Measurements from ENCODE around the gene RBMS3. TPM values are rescaled to one million over a fixed set of nuclear protein-coding genes. Genes with fewer than 3 reads are reported as not detected.

Gene RBMS3
- total RNA-seq, 4 donors from 2014 or later, result 3.8 to 18.7 (median 14.6) TPM

DNA sequence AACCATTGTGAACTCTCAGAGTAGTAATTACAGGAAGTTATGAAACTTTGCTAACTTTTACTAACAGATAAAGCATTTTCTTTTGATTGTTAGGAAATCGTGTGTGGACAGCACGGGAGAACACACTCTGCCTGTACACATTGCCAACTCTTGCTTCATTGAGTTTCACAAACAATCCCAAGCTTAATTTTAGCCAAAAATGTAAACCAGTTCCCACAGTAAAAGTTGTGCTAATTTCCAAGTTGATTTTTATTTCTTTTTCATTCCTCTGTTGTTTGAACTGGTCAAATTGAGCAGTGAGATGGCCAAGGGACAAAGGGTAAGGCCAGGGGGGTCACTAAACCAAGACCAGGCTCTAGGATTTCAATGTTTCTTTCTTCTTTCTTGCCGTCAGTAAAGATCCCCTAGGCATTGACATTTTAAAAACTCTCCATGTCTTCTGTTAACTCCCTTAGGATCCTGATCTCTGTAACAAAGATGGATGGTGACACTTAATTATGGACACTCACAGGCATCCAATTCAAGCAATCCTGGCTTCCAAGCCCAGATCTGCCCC, 414.9 kb downstream of the RBMS3 start:
- Histone ChIP-seq H3K36me3 (no peaks in the 10 kb centered on the region), H3K27me3 (no peaks in the 10 kb centered on the region), H3K27ac (peak overlapping the region; percentile 69 to 81 (median 75)), H3K9me3 (no peaks in the 10 kb centered on the region), H3K4me1 (peaks cover 0 to 24% (median 6%) of the 10 kb centered on the region in 4 donors), H3K4me3 (no peak overlapping the region)
- intact Hi-C loops (cut with DNase I; ENCODE audit: low total_unique reads), result no loop called here
- in situ Hi-C loops (cut with MboI; ENCODE audit: low pct_ligation_motif_present in 1 of 4, low pct_unique_long_range_greater_than_20kb in 1 of 4, low sequenced_read_pairs in 3 of 4), result no loop called here
- TF ChIP-seq POLR2A (IDR thresholded peaks at IDR 0.05) (no peak), POLR2AphosphoS5 (IDR thresholded peaks at IDR 0.05) (peak; percentile 19 to 74 (median 28))
- 45 to 61% methylated on average over 3 of the region's 3 CpGs for WGBS, 2 donors (ENCODE audit: low coverage in 1 of 2)
- DNase-seq, result no peak

- H3K4me1 ChIP-seq, result peaks cover 0 to 24% (median 6%) of the 10 kb centered on the region in 4 donors
- in situ Hi-C loops (cut with MboI; ENCODE audit: low pct_ligation_motif_present in 1 of 4, low pct_unique_long_range_greater_than_20kb in 1 of 4, low sequenced_read_pairs in 3 of 4), result no loop called here
- intact Hi-C loops (cut with DNase I; ENCODE audit: low total_unique reads), result no loop called here
- TF ChIP-seq EP300 (IDR thresholded peaks at IDR 0.05; ENCODE audit: low read depth) (no peak), POLR2A (IDR thresholded peaks at IDR 0.05) (no peak), POLR2AphosphoS5 (IDR thresholded peaks at IDR 0.05) (no peak)
- TF ChIP-seq, protein P1, sequence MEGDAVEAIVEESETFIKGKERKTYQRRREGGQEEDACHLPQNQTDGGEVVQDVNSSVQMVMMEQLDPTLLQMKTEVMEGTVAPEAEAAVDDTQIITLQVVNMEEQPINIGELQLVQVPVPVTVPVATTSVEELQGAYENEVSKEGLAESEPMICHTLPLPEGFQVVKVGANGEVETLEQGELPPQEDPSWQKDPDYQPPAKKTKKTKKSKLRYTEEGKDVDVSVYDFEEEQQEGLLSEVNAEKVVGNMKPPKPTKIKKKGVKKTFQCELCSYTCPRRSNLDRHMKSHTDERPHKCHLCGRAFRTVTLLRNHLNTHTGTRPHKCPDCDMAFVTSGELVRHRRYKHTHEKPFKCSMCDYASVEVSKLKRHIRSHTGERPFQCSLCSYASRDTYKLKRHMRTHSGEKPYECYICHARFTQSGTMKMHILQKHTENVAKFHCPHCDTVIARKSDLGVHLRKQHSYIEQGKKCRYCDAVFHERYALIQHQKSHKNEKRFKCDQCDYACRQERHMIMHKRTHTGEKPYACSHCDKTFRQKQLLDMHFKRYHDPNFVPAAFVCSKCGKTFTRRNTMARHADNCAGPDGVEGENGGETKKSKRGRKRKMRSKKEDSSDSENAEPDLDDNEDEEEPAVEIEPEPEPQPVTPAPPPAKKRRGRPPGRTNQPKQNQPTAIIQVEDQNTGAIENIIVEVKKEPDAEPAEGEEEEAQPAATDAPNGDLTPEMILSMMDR (IDR thresholded peaks at IDR 0.05), result no peak
- no peak for DNase-seq
- H3K27ac ChIP-seq, result peak overlapping the region; percentile 69 to 81 (median 75)
- no peaks in the 10 kb centered on the region for H3K9me3 ChIP-seq
- no peaks in the 10 kb centered on the region for H3K36me3 ChIP-seq
- no peaks in the 10 kb centered on the region for H3K27me3 ChIP-seq
- WGBS, 2 donors (ENCODE audit: low coverage in 1 of 2), result 58 to 72% methylated on average over 2 of the region's 2 CpGs
- H3K4me3 ChIP-seq, result no peak overlapping the region
Observed at GRCh38 chr3:29696311-29696710, 415.4 kb downstream of the RBMS3 start.

GRCh38 chr3:29697989-29698388, 417.1 kb downstream of the RBMS3 start:
- Histone ChIP-seq H3K27ac (no peak overlapping the region), H3K4me1 (peaks cover 0 to 24% (median 6%) of the 10 kb centered on the region in 4 donors), H3K9me3 (no peaks in the 10 kb centered on the region), H3K27me3 (no peaks in the 10 kb centered on the region), H3K36me3 (no peaks in the 10 kb centered on the region), H3K4me3 (no peak overlapping the region)
- WGBS, 2 donors (ENCODE audit: low coverage in 1 of 2), result 31 to 40% methylated on average over 2 of the region's 2 CpGs
- DNase-seq, result no peak
- TF ChIP-seq, protein P1 (IDR thresholded peaks at IDR 0.05), result no peak
- TF ChIP-seq POLR2A (IDR thresholded peaks at IDR 0.05) (no peak), POLR2AphosphoS5 (IDR thresholded peaks at IDR 0.05) (no peak), EP300 (IDR thresholded peaks at IDR 0.05; ENCODE audit: low read depth) (no peak)
- in situ Hi-C loops (cut with MboI; ENCODE audit: low pct_ligation_motif_present in 1 of 4, low pct_unique_long_range_greater_than_20kb in 1 of 4, low sequenced_read_pairs in 3 of 4) (no loop called here), intact Hi-C loops (cut with DNase I; ENCODE audit: low total_unique reads) (no loop called here)

GRCh38 chr3:29700256-29700655, 419.4 kb downstream of the RBMS3 start:
- intact Hi-C loops (cut with DNase I; ENCODE audit: low total_unique reads), result no loop called here
- no peaks in the 10 kb centered on the region for H3K27me3 ChIP-seq
- no peak for DNase-seq
- H3K4me1 ChIP-seq, result peaks cover 0 to 10% (median 4%) of the 10 kb centered on the region in 4 donors
- in situ Hi-C loops (cut with MboI; ENCODE audit: low pct_ligation_motif_present in 1 of 4, low pct_unique_long_range_greater_than_20kb in 1 of 4, low sequenced_read_pairs in 3 of 4), result no loop called here
- 98 to 100% methylated on average over 2 of the region's 2 CpGs for WGBS, 2 donors (ENCODE audit: low coverage in 1 of 2)
- no peak overlapping the region for H3K27ac ChIP-seq
- H3K36me3 ChIP-seq, result no peaks in the 10 kb centered on the region
- no peak overlapping the region for H3K4me3 ChIP-seq
- TF ChIP-seq, protein P1 (IDR thresholded peaks at IDR 0.05), result no peak
- TF ChIP-seq POLR2A (IDR thresholded peaks at IDR 0.05) (no peak), EP300 (IDR thresholded peaks at IDR 0.05; ENCODE audit: low read depth) (no peak), POLR2AphosphoS5 (IDR thresholded peaks at IDR 0.05) (no peak)
- no peaks in the 10 kb centered on the region for H3K9me3 ChIP-seq
